Measurements from ENCODE around the gene PAFAH1B1. TPM values are rescaled to one million over a fixed set of nuclear protein-coding genes. Genes with fewer than 3 reads are reported as not detected.
A peak's percentile ranks its signal among the peaks of the same experiment; 100 is the strongest.

PAFAH1B1 gene
- total RNA-seq, 1 experiment from 2014 or later: 49.1 TPM

GRCh38 chr17:2704890-2705248, 111.4 kb downstream of the PAFAH1B1 start:
- no peak overlapping the region for H3K27ac ChIP-seq (ENCODE audit: low read length)
- DNase-seq (no peak), ATAC-seq (no peak)
- H3K9ac ChIP-seq (ENCODE audit: low read length): no peak overlapping the region
- intact Hi-C loops (cut with micrococcal nuclease): no loop called here
- TF ChIP-seq EZH2phosphoT487 (IDR thresholded peaks at IDR 0.05; ENCODE audit: borderline replicate concordance, low read length) (no peak), EZH2 (IDR thresholded peaks at IDR 0.05; ENCODE audit: low read length, unreplicated experiment) (no peak)
- TF ChIP-seq, protein P1, sequence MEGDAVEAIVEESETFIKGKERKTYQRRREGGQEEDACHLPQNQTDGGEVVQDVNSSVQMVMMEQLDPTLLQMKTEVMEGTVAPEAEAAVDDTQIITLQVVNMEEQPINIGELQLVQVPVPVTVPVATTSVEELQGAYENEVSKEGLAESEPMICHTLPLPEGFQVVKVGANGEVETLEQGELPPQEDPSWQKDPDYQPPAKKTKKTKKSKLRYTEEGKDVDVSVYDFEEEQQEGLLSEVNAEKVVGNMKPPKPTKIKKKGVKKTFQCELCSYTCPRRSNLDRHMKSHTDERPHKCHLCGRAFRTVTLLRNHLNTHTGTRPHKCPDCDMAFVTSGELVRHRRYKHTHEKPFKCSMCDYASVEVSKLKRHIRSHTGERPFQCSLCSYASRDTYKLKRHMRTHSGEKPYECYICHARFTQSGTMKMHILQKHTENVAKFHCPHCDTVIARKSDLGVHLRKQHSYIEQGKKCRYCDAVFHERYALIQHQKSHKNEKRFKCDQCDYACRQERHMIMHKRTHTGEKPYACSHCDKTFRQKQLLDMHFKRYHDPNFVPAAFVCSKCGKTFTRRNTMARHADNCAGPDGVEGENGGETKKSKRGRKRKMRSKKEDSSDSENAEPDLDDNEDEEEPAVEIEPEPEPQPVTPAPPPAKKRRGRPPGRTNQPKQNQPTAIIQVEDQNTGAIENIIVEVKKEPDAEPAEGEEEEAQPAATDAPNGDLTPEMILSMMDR (conservative IDR thresholded peaks at IDR 0.05; ENCODE audit: low read depth, low read length): no peak
- H3K4me1 ChIP-seq (ENCODE audit: insufficient read depth, low read length): peaks cover 13% of the 10 kb centered on the region
- H4K20me1 ChIP-seq (ENCODE audit: low read length): peaks cover 52% of the 10 kb centered on the region
- H3K4me2 ChIP-seq (ENCODE audit: low read length): no peak overlapping the region
- peaks cover 56% of the 10 kb centered on the region for H3K79me2 ChIP-seq (ENCODE audit: low read length)
- no peaks in the 10 kb centered on the region for H3K9me2 ChIP-seq (replicated peaks; ENCODE audit: low read length)
- no peaks in the 10 kb centered on the region for H3K9me3 ChIP-seq (ENCODE audit: low read length)
- H3K4me3 ChIP-seq (ENCODE audit: low read length): no peak overlapping the region
- H2AFZ ChIP-seq (ENCODE audit: low read length): no peak overlapping the region
- POLR2A ChIA-PET (ENCODE audit: unreplicated experiment): no interaction called here
- H3K27me3 ChIP-seq (ENCODE audit: low read length): no peaks in the 10 kb centered on the region
- no peaks in the 10 kb centered on the region for H3F3A ChIP-seq (ENCODE audit: low read length, unreplicated experiment)
- peaks cover 7% of the 10 kb centered on the region; the same call in 1 of the 2 replicates for H3K36me3 ChIP-seq (ENCODE audit: low read depth, low read length)
- CTCF ChIA-PET: no interaction called here
- no TSS peak for BruUV-seq (replicated peaks)

DNA sequence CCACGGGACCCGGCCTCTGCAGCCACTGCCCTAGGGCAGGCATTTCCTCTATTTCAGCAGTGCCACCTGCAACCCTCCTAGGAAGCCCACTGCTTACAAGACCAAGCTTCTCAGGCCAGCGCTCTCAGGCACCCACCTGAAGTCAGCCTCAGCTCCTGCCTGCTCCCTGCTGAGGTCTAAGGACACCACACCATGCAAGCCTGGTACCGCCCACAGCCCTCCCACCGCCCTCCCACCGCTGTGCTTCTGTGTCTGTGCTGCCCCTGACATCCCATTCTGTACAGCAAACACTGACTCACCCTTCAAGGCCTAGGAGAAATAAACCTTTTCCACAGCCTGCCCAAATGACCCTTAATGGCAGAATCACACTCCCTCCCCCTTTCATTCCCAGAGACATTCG, 111.8 kb downstream of the PAFAH1B1 start:
- Histone ChIP-seq H3K79me2 (ENCODE audit: low read length) (peaks cover 60% of the 10 kb centered on the region), H3K9me2 (replicated peaks; ENCODE audit: low read length) (no peaks in the 10 kb centered on the region), H3K27me3 (ENCODE audit: low read length) (no peaks in the 10 kb centered on the region), H2AFZ (ENCODE audit: low read length) (no peak overlapping the region), H3K9me3 (ENCODE audit: low read length) (no peaks in the 10 kb centered on the region), H3K9ac (ENCODE audit: low read length) (no peak overlapping the region), H3K4me3 (ENCODE audit: low read length) (no peak overlapping the region), H3K27ac (ENCODE audit: low read length) (no peak overlapping the region), H3K36me3 (ENCODE audit: low read depth, low read length) (peaks cover 7% of the 10 kb centered on the region; the same call in 1 of the 2 replicates), H3K4me2 (ENCODE audit: low read length) (no peak overlapping the region), H4K20me1 (ENCODE audit: low read length) (peaks cover 56% of the 10 kb centered on the region), H3K4me1 (ENCODE audit: insufficient read depth, low read length) (peaks cover 15% of the 10 kb centered on the region), H3F3A (ENCODE audit: low read length, unreplicated experiment) (no peaks in the 10 kb centered on the region)
- no TSS peak for BruUV-seq (replicated peaks)
- TF ChIP-seq, protein P1 (conservative IDR thresholded peaks at IDR 0.05; ENCODE audit: low read depth, low read length): no peak
- TF ChIP-seq EZH2 (IDR thresholded peaks at IDR 0.05; ENCODE audit: low read length, unreplicated experiment): no peak
- TF ChIP-seq EZH2phosphoT487 (IDR thresholded peaks at IDR 0.05; ENCODE audit: borderline replicate concordance, low read length): no peak
- DNase-seq (no peak), ATAC-seq (peak; percentile 37; the same call in 1 of the 2 replicates)
- ChIA-PET CTCF (no interaction called here), POLR2A (ENCODE audit: unreplicated experiment) (no interaction called here)
- intact Hi-C loops (cut with micrococcal nuclease): no loop called here

DNA sequence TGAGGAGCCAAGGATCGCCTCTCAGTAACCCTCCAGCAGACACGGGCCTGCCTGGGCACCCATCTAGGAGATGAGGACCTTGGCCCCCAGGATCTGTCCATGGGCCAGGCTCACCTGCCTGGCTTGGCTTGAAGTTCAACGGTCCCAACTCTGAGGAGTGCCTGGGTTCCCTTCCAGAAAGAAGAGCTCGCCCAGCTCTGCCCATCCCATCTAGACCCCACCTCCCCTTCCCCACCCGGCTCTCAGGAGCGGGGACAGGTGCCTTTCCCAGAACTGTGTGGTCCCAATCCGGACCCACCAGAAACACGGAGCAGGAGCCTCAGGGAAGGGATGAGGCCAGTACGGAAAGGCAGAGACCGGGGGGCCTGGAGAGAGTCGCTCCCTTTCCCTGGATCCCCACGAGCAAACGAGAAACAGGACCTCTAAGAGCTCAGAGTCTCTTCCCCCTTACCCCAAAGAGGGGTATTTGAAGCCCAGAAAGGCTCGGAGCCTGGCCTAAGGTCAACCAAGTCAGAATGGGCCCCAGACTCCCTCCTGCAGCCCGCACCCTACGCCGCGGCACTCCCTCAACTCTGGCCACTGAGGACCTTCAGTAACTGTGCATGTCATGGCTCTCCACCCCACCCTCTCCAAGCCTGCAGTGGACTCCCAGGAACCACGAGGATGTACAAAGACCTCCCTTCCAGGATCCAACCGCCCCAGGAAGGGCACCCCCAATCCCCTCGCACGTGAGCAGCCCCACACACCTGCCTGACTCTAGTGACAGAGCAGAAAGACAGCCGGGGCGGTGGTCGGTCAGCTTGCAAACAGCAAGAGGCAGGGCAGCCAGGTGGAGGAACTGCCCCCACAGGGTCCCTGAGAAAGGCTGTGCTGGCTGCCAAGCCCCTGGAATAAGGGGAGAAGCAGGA, 112.7 kb downstream of the PAFAH1B1 start:
- intact Hi-C loops (cut with micrococcal nuclease): no loop called here
- BruUV-seq (replicated peaks): no TSS peak
- peaks cover 59% of the 10 kb centered on the region for H4K20me1 ChIP-seq (ENCODE audit: low read length)
- no peak for TF ChIP-seq EZH2phosphoT487 (IDR thresholded peaks at IDR 0.05; ENCODE audit: borderline replicate concordance, low read length)
- TF ChIP-seq, protein P1 (conservative IDR thresholded peaks at IDR 0.05; ENCODE audit: low read depth, low read length): no peak
- TF ChIP-seq EZH2 (IDR thresholded peaks at IDR 0.05; ENCODE audit: low read length, unreplicated experiment): no peak
- H3K79me2 ChIP-seq (ENCODE audit: low read length): peaks cover 69% of the 10 kb centered on the region
- ChIA-PET CTCF (no interaction called here), POLR2A (ENCODE audit: unreplicated experiment) (no interaction called here)
- H3K4me2 ChIP-seq (ENCODE audit: low read length): no peak overlapping the region
- H3K27ac ChIP-seq (ENCODE audit: low read length): no peak overlapping the region
- no peak overlapping the region for H3K9ac ChIP-seq (ENCODE audit: low read length)
- DNase-seq (no peak), ATAC-seq (no peak)
- H3K36me3 ChIP-seq (ENCODE audit: low read depth, low read length): peaks cover 7% of the 10 kb centered on the region; the same call in 1 of the 2 replicates
- H3K4me1 ChIP-seq (ENCODE audit: insufficient read depth, low read length): peaks cover 15% of the 10 kb centered on the region
- no peak overlapping the region for H3K4me3 ChIP-seq (ENCODE audit: low read length)
- no peak overlapping the region for H2AFZ ChIP-seq (ENCODE audit: low read length)
- no peaks in the 10 kb centered on the region for H3F3A ChIP-seq (ENCODE audit: low read length, unreplicated experiment)
- no peaks in the 10 kb centered on the region for H3K9me3 ChIP-seq (ENCODE audit: low read length)
- H3K9me2 ChIP-seq (replicated peaks; ENCODE audit: low read length): no peaks in the 10 kb centered on the region
- H3K27me3 ChIP-seq (ENCODE audit: low read length): no peaks in the 10 kb centered on the region

Data from PC-3 (cell line).